Erythroblast (primary cell): Measurements from ENCODE around the gene RNF123.

Experiments
- DNase-seq, 2 experiments: peaks; one replicate each; lab custom pipeline; 2025; lab: John Stamatoyannopoulos, UW
- GATA1 ChIP-seq: IDR thresholded peaks from 2 replicates; pipeline ENCODE4 v1.6.1; 2011; ENCODE audit warnings: low read depth, mild to moderate bottlenecking, control low read depth, low read length, moderate library complexity
- POLR2A ChIP-seq: IDR thresholded peaks from 2 replicates; pipeline ENCODE4 v1.6.1; 2011; ENCODE audit warnings: mild to moderate bottlenecking, low read length

The RNF123 gene

GRCh38 chr3:49721896-49722781 lies 32.8 kb downstream of the RNF123 start:
- no peak for DNase-seq
- TF ChIP-seq POLR2A (no peak), GATA1 (no peak)

- DNase-seq, result no peak
- no peak for TF ChIP-seq GATA1
- no peak for TF ChIP-seq POLR2A
These were observed 33.5 kb downstream of the RNF123 start for GRCh38 chr3:49722896-49723295.

GRCh38 chr3:49723296-49723627 lies 33.9 kb downstream of the RNF123 start:
- peak; percentile 72 to 74 for DNase-seq

GRCh38 chr3:49723628-49724551 lies 34.5 kb downstream of the RNF123 start, which contains the start of gene GMPPB:
Gene GMPPB (minus strand): TSS chr3:49723951. CDS start chr3:49723726, 225 bp downstream.
- peak; percentile 97 for DNase-seq
- peak; percentile 66 for TF ChIP-seq POLR2A
- no peak for TF ChIP-seq GATA1

More at GRCh38 chr3:49723296-49723627, 33.9 kb downstream of the RNF123 start:
- TF ChIP-seq POLR2A (peak; percentile 47), GATA1 (no peak)

GRCh38 chr3:49724586-49724985 lies 35.2 kb downstream of the RNF123 start:
- peak in 1 of 2 experiments; percentile 61 for DNase-seq
- no peak for TF ChIP-seq GATA1
- no peak for TF ChIP-seq POLR2A

GRCh38 chr3:49725906-49726681 lies 36.7 kb downstream of the RNF123 start:
- TF ChIP-seq POLR2A, result no peak
- no peak for TF ChIP-seq GATA1
- DNase-seq, result no peak

GRCh38 chr3:49727154-49727923 lies 38.0 kb downstream of the RNF123 start:
- TF ChIP-seq GATA1 (no peak), POLR2A (no peak)
- no peak for DNase-seq

GRCh38 chr3:49727924-49728361 lies 38.6 kb downstream of the RNF123 start:
- TF ChIP-seq GATA1, result no peak
- no peak for DNase-seq

- peak; percentile 33 to 76 for DNase-seq
- TF ChIP-seq GATA1, result no peak
- TF ChIP-seq POLR2A, result no peak
These were observed 40.7 kb downstream of the RNF123 start for GRCh38 chr3:49729966-49730609.

GRCh38 chr3:49732597-49732996 lies 43.2 kb downstream of the RNF123 start:
- DNase-seq, result no peak
- TF ChIP-seq POLR2A (no peak), GATA1 (no peak)

- TF ChIP-seq POLR2A, result no peak
- DNase-seq, result no peak
These were observed 44.2 kb downstream of the RNF123 start for GRCh38 chr3:49733551-49733950.

GRCh38 chr3:49734752-49735151 lies 45.4 kb downstream of the RNF123 start:
- TF ChIP-seq POLR2A (no peak), GATA1 (no peak)
- no peak for DNase-seq
